Body of pancreas (tissue), 4 donors: ENCODE data around the gene DUSP19.

ENCODE experiments used
- CTCF ChIP-seq, 7 experiments: fragments of 450-650 bp in 4 of 7; fragments of 200-600 bp in 3 of 7; sonication (generic) in 3 of 7; IDR thresholded peaks; one replicate each; pipeline ENCODE4 v1.5.1; 2016 to 2019; ENCODE audit warnings: antibody characterized with exemption in 7 of 7
- POLR2A ChIP-seq, 3 donors: fragments of 450-650 bp; IDR thresholded peaks; one replicate each; pipeline ENCODE4 v1.6.1; 2016; ENCODE audit warnings: antibody characterized with exemption in 3 of 3, mild to moderate bottlenecking in 2 of 3

GRCh38 chr2:183078163-183078463 is 434 bp upstream of the DUSP19 start:
- TF ChIP-seq CTCF (IDR thresholded peaks at IDR 0.05) (no peak), POLR2A (IDR thresholded peaks at IDR 0.05) (no peak)
